Measurements from ENCODE around the gene UGT1A9.
"Not testable (repeated sequence)": the region's sequence is repeated elsewhere in the genome, so short reads cannot be mapped to it uniquely, and the experiment has no call there.

The UGT1A9 gene

GRCh38 chr2:233671290-233672161 is at the start of gene UGT1A9:
UGT1A9 (plus strand) TSS chr2:233671898; CDS start chr2:233671935, 37 bp downstream.
- no peak for DNase-seq (ENCODE audit: low read depth)

GRCh38 chr2:233627331-233628025 is 44.2 kb upstream of the UGT1A9 start:
- no peak for DNase-seq (ENCODE audit: low read depth)

DNA sequence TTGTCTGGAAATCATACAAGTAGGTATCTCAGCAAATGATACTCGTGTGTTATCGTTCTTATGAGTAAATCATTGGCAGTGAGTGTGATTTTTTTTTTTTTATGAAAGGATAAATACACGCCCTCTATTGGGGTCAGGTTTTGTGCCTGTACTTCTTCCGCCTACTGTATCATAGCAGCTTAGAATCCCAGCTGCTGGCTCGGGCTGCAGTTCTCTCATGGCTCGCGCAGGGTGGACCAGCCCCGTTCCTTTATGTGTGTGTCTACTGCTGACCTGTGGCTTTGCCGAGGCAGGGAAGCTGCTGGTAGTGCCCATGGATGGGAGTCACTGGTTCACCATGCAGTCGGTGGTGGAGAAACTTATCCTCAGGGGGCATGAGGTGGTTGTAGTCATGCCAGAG is 35.4 kb upstream of the UGT1A9 start, which contains the start of gene UGT1A10:
UGT1A10 (plus strand) TSS at position 143 of the 400 bp plus-strand sequence; CDS start at position 218, 75 bp downstream.
- not testable (repeated sequence) for DNase-seq (ENCODE audit: low read depth)

DNA sequence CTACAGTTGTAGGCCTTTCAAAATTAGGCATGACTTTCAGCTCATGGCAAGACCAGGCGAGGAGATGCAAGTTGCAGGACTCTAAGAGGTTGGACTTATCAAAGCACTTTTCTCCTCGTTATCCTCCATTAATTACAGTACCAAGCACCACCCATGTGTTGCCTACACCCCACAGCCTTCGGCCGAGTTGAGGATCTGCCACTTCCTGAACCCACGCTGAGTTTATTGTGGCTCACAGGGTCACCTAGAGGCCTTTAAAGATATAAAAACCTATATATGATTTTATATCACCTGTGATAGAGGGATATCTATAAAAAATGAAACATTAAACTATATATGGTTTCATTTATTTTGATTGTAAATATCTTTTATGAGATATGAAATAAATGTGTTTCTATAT is 32.9 kb upstream of the UGT1A9 start:
- DNase-seq (ENCODE audit: low read depth) = no peak

DNA sequence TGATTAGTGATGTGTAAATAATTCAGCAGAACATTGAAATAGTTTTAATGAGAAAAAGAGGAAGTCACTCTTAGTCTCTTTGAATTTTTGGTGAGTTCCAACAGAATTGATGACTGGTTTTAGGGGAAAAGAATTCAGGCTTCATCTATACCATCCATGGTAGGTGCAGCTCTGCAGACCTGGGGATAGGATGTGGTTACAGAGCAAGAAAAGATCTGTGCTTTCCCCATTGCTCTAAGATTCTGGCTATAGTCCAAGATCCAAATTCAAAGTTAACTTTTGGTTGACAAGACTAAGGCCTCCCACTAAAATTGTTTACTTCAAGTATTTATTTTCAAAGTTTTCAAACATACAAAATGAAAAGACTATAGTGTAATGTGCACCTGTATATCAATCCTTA is 31.8 kb upstream of the UGT1A9 start:
- no peak for DNase-seq (ENCODE audit: low read depth)

- no peak for DNase-seq (ENCODE audit: low read depth)
Observed at GRCh38 chr2:233643128-233643527, 28.6 kb upstream of the UGT1A9 start.

DNA sequence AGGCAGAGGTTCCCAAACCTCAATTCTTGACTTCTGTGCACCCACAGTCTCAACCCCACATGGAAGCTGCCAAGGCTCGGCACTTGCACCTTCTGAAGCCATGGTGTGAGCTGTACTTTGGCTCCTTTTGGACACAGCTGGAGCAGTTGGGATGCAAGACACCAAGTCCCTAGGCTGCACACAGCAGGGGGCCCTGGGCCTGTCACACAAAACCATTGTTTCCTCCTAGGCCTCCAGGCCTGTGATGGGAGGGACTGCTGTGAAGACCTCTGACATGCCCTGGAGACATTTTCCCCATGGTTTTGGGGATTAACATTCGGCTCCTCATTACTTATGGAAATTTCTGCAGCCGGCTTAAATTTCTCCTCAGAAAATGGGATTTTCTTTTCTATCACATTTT is 25.7 kb upstream of the UGT1A9 start:
- not testable (repeated sequence) for DNase-seq (ENCODE audit: low read depth)

GRCh38 chr2:233650981-233651380 is 20.7 kb upstream of the UGT1A9 start:
- DNase-seq (ENCODE audit: low read depth) = no peak

DNA sequence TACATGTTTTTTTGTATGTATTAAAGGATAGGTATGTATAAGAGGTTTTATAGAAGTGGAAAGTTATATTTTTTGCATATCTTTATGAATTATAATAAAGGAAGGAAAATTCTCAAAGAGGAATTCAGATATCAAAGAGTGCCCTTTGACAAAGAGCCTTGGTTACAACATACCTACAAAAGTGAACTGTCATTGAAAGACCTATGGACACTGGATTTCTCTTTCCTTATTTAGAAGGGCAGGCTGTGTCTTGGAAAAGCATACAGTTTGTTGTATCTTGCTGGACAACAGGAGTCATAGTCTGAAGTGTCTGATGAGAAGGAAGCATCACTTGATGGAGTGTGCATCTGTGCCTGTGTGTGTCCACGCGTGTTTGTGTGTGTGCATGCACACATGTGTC is 20.3 kb upstream of the UGT1A9 start:
- DNase-seq (ENCODE audit: low read depth) = no peak

GRCh38 chr2:233654501-233654900 is 17.2 kb upstream of the UGT1A9 start:
- no peak for DNase-seq (ENCODE audit: low read depth)

DNA sequence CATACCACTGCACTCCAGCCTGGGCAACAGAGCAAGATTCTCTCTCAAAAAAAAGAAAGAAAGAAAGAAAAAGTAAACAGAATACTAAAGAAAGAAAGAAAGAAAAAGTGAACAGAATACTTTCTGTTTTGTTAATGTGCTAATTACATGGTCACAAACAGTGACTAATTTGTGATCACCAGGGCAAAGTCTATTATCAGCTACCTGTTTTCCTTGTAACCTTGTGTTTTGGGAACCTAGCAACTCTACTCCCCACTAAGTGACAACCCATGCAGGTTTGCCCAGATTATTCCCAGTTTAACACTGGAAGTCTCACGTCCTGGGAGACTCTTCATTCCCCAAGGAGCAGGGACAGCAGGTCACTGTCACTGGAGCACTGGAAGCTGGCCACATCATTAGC is 16.7 kb upstream of the UGT1A9 start:
- no peak for DNase-seq (ENCODE audit: low read depth)

- not testable (repeated sequence) for DNase-seq (ENCODE audit: low read depth)
Observed at GRCh38 chr2:233655943-233656342, 15.8 kb upstream of the UGT1A9 start.

DNA sequence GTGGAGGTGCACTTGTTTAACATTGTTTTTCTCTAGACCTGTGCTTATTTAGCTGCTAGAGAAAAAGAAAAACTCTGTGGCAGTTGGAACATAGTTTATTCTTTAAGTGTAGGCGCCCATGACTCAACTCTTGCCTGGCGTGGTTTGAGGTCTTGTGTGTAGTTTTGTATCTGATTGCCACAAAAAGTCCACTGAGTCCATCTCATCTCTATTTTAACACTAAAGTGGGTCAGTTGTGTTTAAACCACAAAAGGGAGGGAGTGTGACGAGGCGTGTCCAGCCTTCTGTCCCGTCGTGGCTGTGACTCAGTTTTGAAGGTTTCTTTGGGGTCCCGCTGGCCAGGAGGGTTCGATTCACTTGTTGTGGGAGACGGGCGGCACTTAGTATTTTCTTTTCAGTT is 15.3 kb upstream of the UGT1A9 start:
- no peak for DNase-seq (ENCODE audit: low read depth)

GRCh38 chr2:233658610-233659009 is 13.1 kb upstream of the UGT1A9 start:
- no peak for DNase-seq (ENCODE audit: low read depth)

DNA sequence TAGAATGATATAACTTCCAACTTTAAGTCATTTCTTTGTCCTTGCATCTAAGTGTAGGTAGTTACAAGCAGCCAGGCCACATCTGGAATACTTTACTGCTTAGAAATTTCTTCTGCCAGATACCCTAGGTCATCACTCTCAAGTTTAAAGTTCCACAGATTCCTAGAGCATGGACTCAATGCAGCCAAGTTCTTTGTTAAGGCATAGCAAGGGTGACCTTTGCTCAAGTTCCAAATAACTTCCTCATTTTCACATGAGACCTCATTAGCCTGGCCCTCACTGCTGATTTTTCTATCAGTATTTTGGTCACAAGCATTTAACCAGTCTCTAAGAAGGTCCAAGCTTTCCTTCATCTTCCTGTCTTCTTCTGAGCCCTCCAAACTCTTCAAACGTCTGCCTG is 7.8 kb upstream of the UGT1A9 start:
- no peak for DNase-seq (ENCODE audit: low read depth)

- DNase-seq (ENCODE audit: low read depth) = no peak
Observed at GRCh38 chr2:233668605-233669260, 3.0 kb upstream of the UGT1A9 start.

DNA sequence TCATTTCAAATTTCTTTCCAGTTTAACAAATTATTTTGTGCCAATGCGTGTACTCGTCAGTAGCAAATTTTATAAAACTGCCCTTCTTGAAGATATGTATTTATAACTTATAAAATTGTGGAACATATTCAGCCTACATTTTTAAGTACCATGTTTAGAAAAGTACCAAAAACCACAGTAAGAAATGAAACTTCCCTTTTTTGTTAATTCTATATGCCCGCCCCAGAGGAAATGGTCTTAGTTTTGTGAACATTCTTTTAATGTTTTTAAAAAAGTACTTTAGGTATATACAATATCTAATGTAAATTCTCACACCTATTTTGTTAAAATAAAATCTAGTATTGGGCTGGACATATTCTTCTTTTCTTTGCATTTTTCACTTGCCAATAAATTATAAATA is 1.2 kb downstream of the UGT1A9 start:
- no peak for DNase-seq (ENCODE audit: low read depth)

DNA sequence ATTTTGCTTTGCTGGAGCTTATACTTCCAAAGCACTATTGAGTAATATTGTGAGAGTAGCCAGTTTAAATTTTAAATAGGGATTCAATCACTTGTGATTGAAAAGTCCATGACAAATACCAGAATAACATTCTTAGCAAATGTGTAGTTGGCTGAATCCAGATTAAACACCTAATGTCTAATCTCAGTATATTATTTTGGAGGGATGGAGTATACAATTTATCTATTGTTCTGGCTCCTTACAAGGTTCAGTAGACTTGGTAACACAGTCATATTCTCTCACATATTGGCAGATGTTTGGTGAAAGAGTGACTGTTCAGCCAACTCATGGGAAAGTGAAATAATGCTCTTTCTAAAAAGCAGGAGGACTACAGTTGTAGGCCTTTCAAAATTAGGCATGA is 2.2 kb downstream of the UGT1A9 start:
- DNase-seq (ENCODE audit: low read depth) = no peak

DNA sequence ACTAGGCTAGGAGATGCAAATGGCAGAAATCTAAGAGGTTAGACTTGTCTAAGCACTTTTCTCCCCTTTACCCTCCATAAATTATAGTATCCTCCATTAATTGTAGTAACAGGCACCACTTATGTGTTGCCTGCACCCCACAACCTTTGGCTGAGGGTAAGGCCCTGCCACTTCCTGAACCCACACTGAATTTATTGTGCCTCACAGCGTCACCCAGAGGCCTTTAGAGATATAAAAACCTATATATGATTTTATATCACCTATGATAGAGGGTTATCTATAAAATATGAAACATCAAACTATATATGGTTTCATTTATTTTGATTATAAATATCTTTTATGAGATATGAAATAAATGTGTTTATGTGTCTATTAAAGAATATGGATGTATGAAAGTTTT is 2.6 kb downstream of the UGT1A9 start:
- no peak for DNase-seq (ENCODE audit: low read depth)

DNA sequence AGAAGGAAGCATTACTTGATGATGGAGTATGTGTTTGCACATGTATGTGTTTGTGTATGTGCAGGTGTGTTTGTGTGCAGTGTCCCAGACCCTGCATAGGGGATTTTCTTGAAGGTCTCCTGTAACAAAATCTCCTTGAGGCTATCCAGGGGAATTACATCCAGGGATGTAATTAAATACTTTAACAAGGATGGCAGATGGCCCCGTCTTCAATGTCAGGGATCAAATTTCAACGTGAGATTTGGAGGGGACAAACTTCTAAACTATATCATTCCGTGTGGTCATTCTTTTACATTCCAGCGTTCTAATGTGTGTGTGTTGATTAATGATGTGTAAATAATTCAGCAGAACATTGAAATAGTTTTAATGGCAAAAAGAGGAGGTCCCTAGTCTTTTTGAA is 3.3 kb downstream of the UGT1A9 start:
- no peak for DNase-seq (ENCODE audit: low read depth)

GRCh38 chr2:233676046-233676445 is 4.3 kb downstream of the UGT1A9 start:
- DNase-seq (ENCODE audit: low read depth) = no peak

- no peak for DNase-seq (ENCODE audit: low read depth)
Observed at GRCh38 chr2:233679196-233679595, 7.5 kb downstream of the UGT1A9 start.

All from activated T-helper 9 cell treated with anti-CD3 and anti-CD28 coated beads, Interleukin-2, amount 50 U/mL, for 16 hours (primary cell).